Colonic mucosa (tissue), 4 donors: ENCODE results near the gene CARHSP1. TPM values are rescaled to one million over a fixed set of nuclear protein-coding genes. Genes with fewer than 3 reads are reported as not detected.

Experiments
- DNase-seq: peaks from one replicate; pipeline ENCODE4 v3.0.0-alpha.2; 2020
- H3K27ac ChIP-seq: fragments of 200-600 bp; one replicate; pipeline ENCODE4 v1.8.0; 2021
- H3K27me3 ChIP-seq: fragments of 200-600 bp; one replicate; pipeline ENCODE4 v1.8.0; 2021
- H3K36me3 ChIP-seq: fragments of 200-600 bp; one replicate; pipeline ENCODE4 v1.8.0; 2021
- H3K4me1 ChIP-seq: fragments of 200-600 bp; one replicate; pipeline ENCODE4 v1.8.0; 2021; ENCODE audit warnings: mild to moderate bottlenecking
- H3K4me3 ChIP-seq: fragments of 200-600 bp; one replicate; pipeline ENCODE4 v1.8.0; 2021
- H3K9ac ChIP-seq, 2 donors: one replicate each; pipeline ENCODE4 v1.7.0; 2013; ENCODE audit warnings: control low read depth in 2 of 2, low read depth in 2 of 2, low read length in 2 of 2
- H3K9me3 ChIP-seq: fragments of 200-600 bp; one replicate; pipeline ENCODE4 v1.8.0; 2021
- intact Hi-C: fragments of 100-400 bp; cut with DNase I; formaldehyde crosslinking; loops from one replicate; pipeline ENCODE4 v1.14.1; 2022
- total RNA-seq, 2 donors: library from RNA; stranded (reverse); fragmentation: NEBNext Ultra II Directional in 1 of 2; extraction: Animal tissue kit (Norgen Biotek cat#: 25700) in 1 of 2; gene quantifications; one replicate each; pipeline ENCODE4 v1.2.1, GENCODE V29; 2021
- TF ChIP-seq, protein P1 (sequence below): fragments of 200-600 bp; IDR thresholded peaks from one replicate; pipeline ENCODE4 v1.8.0; 2022; ENCODE audit warnings: antibody characterized with exemption, mild to moderate bottlenecking
- donor health status: healthy.
- donor health status: DM: no; HTN: no; CAD: no.
- donor health status: DM: no; HTN: no; CAD: no.

Gene CARHSP1
- total RNA-seq, 2 donors from 2014 or later, result 75.7 to 77.9 TPM

DNA sequence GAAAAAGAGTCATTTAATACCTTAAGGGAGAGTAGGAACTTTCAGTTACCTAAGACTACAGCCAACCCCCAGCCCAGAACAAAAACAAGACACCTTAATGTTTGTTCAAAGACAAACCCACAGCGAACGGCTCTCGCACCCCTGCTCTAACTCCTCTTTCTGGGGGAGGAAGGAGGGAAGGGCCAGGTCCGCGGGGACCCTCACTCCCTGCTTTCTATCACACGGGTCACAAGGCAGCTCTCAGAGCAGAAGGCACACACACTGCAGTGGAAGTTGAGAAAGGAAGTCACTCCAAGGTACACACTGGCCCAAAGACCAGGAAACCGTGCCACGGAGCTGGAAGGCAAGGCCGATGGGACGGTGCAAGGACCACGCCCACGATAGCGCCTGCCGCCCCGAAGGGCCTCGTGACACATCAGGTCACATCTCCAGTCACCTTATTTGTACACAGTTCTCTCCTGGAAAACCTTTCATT lies 23.3 kb upstream of the CARHSP1 start:
- Histone ChIP-seq H3K4me1 (no peaks in the 10 kb centered on the region), H3K36me3 (peaks cover 26% of the 10 kb centered on the region), H3K4me3 (no peak overlapping the region), H3K9me3 (no peaks in the 10 kb centered on the region), H3K9ac (no peak overlapping the region), H3K27ac (no peak overlapping the region), H3K27me3 (no peaks in the 10 kb centered on the region)
- intact Hi-C loops, result no loop called here
- TF ChIP-seq, protein P1, sequence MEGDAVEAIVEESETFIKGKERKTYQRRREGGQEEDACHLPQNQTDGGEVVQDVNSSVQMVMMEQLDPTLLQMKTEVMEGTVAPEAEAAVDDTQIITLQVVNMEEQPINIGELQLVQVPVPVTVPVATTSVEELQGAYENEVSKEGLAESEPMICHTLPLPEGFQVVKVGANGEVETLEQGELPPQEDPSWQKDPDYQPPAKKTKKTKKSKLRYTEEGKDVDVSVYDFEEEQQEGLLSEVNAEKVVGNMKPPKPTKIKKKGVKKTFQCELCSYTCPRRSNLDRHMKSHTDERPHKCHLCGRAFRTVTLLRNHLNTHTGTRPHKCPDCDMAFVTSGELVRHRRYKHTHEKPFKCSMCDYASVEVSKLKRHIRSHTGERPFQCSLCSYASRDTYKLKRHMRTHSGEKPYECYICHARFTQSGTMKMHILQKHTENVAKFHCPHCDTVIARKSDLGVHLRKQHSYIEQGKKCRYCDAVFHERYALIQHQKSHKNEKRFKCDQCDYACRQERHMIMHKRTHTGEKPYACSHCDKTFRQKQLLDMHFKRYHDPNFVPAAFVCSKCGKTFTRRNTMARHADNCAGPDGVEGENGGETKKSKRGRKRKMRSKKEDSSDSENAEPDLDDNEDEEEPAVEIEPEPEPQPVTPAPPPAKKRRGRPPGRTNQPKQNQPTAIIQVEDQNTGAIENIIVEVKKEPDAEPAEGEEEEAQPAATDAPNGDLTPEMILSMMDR, result no peak
- no peak for DNase-seq

DNA sequence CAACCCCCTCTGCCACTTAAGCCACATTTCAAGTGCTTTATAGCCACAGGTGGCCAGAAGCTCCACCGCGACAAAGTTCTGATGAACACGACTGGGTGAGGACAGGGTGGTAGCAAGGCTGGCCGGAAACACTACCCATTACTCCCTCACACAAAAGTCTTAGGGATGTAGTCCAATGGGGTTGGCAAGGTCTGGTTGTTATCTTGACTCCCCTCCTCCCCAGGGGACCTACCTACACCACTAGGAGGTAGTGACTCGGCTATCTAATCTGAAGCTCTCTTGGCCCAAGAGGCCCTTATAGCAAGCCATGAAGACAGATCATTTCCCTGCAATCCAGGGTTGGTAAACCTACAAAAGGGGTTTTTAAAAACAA lies 21.7 kb upstream of the CARHSP1 start:
- Histone ChIP-seq H3K27ac (no peak overlapping the region), H3K27me3 (no peaks in the 10 kb centered on the region), H3K4me1 (peaks cover under 1% of the 10 kb centered on the region), H3K4me3 (no peak overlapping the region), H3K36me3 (peaks cover 15% of the 10 kb centered on the region), H3K9ac (no peak overlapping the region), H3K9me3 (no peaks in the 10 kb centered on the region)
- intact Hi-C loops, result no loop called here
- no peak for DNase-seq
- TF ChIP-seq, protein P1, result no peak

DNA sequence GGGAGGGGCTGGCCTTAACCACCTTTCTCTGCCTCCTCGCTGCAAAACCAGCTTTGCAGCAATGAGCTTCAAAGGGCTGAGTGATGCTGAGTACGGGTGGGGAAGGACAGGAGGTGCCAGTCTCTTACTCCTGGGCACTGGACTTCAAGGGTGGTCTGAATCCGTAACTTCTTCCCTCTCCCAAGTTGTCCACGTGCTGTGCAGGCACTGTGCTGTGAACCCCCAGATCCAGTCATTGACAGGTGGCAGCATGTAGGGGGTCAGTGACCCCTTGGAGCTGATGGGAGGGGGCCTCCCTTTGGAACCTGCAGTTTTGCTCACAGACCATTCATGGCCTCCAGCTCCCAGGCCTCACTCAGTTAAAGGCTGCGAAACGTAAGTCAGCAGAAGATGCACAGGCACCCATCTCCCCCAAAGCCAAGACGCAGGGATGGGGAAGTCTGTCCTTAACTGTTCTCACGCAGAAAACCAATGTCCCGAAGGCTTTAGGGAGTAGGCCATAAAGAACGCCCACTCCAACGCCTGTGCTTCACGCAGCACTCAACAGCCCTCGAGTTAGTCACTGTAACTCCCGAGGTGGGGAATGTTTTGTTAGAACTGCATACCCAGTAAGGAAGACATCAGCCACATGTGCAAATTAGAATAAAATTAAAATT lies 21.2 kb upstream of the CARHSP1 start:
- no peak for DNase-seq
- no peak overlapping the region for H3K9ac ChIP-seq
- no peak overlapping the region for H3K27ac ChIP-seq
- no peaks in the 10 kb centered on the region for H3K27me3 ChIP-seq
- peaks cover 11% of the 10 kb centered on the region for H3K36me3 ChIP-seq
- TF ChIP-seq, protein P1, result no peak
- H3K4me1 ChIP-seq, result peaks cover 6% of the 10 kb centered on the region
- no peak overlapping the region for H3K4me3 ChIP-seq
- intact Hi-C loops, result no loop called here
- no peaks in the 10 kb centered on the region for H3K9me3 ChIP-seq

DNA sequence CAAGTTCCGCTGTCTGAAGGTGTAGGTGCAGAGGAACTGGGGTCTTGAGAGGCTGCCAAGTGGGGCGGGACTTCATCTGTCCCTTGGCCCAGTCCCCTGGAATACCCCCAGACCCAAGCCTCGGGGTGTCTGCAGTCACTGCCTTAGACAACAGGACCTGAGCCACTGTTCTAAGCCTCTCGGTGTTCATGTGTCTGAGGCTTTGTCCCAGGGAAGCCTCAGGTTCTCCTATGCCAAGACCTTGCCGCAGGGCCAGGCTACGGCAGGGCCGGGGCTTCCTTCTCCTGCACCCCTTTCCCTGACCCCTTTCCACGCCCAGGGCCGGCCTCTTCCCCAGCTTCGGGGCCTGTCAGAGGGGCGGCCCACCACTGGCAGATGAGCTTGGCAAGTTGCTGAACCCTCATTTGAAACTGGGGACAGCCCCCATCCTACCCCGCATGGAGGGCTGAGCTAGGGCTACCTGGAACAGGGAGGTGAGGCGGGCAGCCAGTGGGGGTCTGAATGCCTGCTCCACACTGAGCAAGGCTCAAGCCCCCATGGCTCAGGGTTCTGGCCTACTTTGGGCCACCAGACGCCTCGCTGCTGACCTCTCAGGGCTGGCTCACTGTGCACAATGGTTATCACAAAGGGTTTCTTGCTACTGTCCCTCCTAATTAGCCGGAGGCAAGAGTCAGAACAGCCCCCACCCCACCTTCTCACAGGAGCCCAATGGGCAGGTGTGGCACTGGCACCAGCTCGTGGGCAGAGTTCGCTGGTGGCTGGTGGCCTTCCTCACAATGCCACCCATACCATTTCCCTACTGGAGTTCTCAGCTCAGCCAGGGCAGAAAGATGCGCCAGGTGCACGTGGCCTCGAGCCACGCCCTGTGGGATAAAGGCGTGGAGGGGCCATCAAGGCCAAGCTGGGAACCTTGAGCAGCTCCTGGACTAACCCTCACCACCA lies 20.4 kb upstream of the CARHSP1 start:
- no peak for DNase-seq
- Histone ChIP-seq H3K9me3 (no peaks in the 10 kb centered on the region), H3K27ac (no peak overlapping the region), H3K4me3 (no peak overlapping the region), H3K27me3 (no peaks in the 10 kb centered on the region), H3K36me3 (peaks cover 5% of the 10 kb centered on the region), H3K9ac (no peak overlapping the region), H3K4me1 (peaks cover 13% of the 10 kb centered on the region)
- TF ChIP-seq, protein P1, result no peak
- intact Hi-C loops, result no loop called here

DNA sequence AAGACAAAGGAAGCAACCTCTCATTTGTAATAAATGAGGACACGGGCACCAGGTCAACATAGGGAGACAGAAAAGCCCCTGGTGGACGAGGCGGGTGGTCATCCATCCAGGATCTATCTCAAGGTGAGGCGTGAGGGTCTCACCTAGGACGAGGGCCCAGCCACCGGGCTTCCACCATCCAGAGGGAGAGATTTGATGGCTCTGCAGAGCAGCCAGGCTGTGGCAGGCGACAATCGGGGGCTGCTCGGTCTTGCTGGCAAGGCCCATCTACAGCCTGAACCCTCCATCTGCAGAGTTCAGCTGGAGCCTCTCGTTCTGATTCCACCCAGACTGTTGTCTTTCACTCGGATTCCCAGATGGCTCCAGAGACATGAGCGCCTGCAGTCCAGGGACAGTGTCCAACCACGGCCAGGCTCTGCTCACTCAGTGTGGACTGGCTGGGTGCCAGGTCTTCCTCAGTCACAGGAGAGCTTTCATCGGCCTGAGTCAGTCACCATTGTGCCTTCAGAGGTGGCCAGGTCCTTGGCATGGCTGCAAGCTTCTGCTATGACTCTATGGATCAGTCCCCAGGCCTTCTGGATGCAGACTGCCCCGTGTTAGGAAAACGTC lies 19.2 kb upstream of the CARHSP1 start:
- Histone ChIP-seq H3K9ac (no peak overlapping the region), H3K27ac (no peak overlapping the region), H3K9me3 (no peaks in the 10 kb centered on the region), H3K27me3 (no peaks in the 10 kb centered on the region), H3K4me1 (peaks cover 13% of the 10 kb centered on the region), H3K36me3 (no peaks in the 10 kb centered on the region), H3K4me3 (no peak overlapping the region)
- TF ChIP-seq, protein P1, result no peak
- intact Hi-C loops, result no loop called here
- no peak for DNase-seq
